Mesodermal cell (in vitro differentiated cells): ENCODE measurements around the gene EBP.

Experiments used
- H3K27ac ChIP-seq: 2 replicates; pipeline ENCODE4 v1.7.0; 2013; ENCODE audit warnings: mild to moderate bottlenecking, low read depth, low read length, moderate library complexity; ENCODE audit not compliant: severe bottlenecking
- H3K36me3 ChIP-seq: 2 replicates; pipeline ENCODE4 v1.7.1; 2013; ENCODE audit warnings: mild to moderate bottlenecking, low read length, moderate library complexity; ENCODE audit not compliant: control insufficient read depth, insufficient read depth
- H3K4me1 ChIP-seq: one replicate; pipeline ENCODE4 v1.7.1; 2013; ENCODE audit warnings: mild to moderate bottlenecking, low read length; ENCODE audit not compliant: insufficient read depth, control insufficient read depth, poor library complexity, severe bottlenecking
- H3K4me3 ChIP-seq: 2 replicates; pipeline ENCODE4 v1.7.0; 2013; ENCODE audit warnings: low read length, control low read depth, mild to moderate bottlenecking; ENCODE audit not compliant: insufficient read depth, poor library complexity, severe bottlenecking; ENCODE audit errors: extremely low read depth
- H3K9me3 ChIP-seq: 2 replicates; pipeline ENCODE4 v1.7.1; 2013; ENCODE audit warnings: mild to moderate bottlenecking, low read length, moderate library complexity; ENCODE audit not compliant: control insufficient read depth
- WGBS, 2 experiments: methylation state at CpG; one replicate each; pipeline ENCODE4 v1.1.5; 2013; ENCODE audit warnings: missing lambda C conversion rate in 2 of 2; ENCODE audit not compliant: insufficient coverage in 2 of 2; 5-methylcytosine and 5-hydroxymethylcytosine counted together

EBP gene

DNA sequence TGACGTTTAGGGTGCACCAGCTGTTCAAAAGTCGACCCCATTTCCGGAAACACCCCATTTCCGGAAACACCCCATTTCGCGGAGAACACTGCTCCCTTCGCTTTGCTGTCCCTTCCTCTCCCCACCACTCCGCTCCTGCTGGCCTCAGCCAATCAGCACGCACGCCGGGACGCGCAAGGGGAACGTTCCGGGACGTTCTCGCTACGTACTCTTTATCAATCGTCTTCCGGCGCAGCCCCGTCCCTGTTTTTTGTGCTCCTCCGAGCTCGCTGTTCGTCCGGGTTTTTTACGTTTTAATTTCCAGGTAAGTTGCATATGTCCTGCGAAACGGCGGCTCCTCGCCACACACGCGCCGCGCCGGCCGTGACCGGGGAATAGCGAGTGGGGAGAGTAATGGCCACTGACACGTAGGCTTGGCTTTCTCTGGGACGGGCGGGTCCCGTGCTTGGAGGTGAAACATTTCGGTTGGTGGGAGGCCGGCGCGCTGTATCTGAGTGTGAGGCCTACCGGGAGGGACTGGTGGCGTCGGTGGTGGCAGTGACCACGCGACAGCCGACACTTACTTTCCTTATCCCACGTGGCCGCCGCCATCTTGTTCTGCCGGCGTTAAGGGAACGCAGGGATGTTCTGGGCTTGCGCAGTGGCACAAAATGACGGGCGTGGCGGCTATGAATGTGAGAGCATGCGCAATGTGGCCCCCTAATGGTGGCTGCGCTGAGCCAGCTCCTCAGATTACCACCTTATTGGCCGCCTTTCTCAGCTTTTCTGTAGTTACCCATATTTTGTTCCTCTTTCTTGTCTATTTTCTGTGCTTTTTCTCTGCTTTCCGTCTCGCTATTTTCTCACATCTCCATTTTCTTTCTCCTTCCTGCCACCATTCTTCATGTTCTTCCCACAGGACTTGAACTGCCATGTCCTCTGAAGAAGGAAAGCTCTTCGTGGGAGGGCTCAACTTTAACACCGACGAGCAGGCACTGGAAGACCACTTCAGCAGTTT is 53.0 kb downstream of the EBP start, which contains the start of gene RBM3:
TSS of gene RBM3 (plus strand) at position 215 of the 997 bp plus-strand sequence. CDS start at position 912, 697 bp downstream.
- Histone ChIP-seq H3K36me3 (peaks cover 36% of the 10 kb centered on the region), H3K4me3 (peak within 1 kb of the TSS; percentile 61), H3K4me1 (peaks cover 9% of the 10 kb centered on the region), H3K27ac (peak within 1 kb of the TSS; percentile 99), H3K9me3 (no peaks in the 10 kb centered on the region)
- 0% methylated on average over 8 to 27 of the region's 71 CpGs for WGBS, 2 experiments

DNA sequence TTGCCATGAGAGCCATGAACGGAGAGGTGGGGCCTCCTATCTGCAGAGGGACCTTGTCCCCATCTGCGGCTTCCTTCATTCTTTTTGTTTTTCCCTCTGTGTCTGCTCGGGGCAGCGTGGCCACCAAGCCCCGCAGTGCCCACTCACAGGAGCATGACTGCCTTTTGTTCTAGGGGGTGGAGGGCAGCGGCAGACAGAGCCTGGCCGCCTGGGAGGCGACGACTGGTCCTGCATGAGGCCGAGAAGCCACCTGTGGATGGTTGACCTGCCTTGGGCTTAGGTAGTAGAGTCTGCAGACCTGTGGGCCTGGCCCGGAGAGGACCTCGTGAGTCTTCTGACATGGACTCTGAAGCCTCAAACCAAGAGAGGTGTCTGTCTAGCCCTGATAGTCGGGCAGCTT is 54.0 kb downstream of the EBP start:
- Histone ChIP-seq H3K4me1 (peaks cover 9% of the 10 kb centered on the region), H3K9me3 (no peaks in the 10 kb centered on the region), H3K27ac (no peak overlapping the region), H3K4me3 (peak overlapping the region; percentile 61), H3K36me3 (peaks cover 39% of the 10 kb centered on the region)
- WGBS, 2 experiments: 70 to 79% methylated on average over 2 to 9 of the region's 13 CpGs

DNA sequence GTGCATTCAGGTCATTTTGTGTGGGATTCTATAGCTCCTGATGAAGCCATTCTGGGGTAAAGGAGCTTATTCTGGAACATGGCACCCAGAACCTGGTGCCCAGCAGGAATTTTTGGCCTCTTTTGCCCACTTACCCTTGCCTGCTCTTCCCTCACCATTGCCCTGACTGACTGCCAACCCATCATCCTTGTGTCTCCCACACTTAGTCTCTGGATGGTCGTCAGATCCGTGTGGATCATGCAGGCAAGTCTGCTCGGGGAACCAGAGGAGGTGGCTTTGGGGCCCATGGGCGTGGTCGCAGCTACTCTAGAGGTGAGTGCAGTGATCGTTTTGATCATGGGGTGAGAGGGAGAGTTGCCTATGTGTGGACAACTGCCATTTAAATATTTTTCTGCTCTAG is 54.5 kb downstream of the EBP start:
- no peaks in the 10 kb centered on the region for H3K9me3 ChIP-seq
- H3K4me1 ChIP-seq: peaks cover 9% of the 10 kb centered on the region
- H3K36me3 ChIP-seq: peaks cover 39% of the 10 kb centered on the region
- H3K4me3 ChIP-seq: peak overlapping the region; percentile 61
- WGBS, 2 experiments: 80 to 94% methylated on average over 3 to 5 of the region's 6 CpGs
- no peak overlapping the region for H3K27ac ChIP-seq
